ENCODE results near the gene CEACAM18.

- TF ChIP-seq CTCF (IDR thresholded peaks at IDR 0.05) (no peak), EZH2 (IDR thresholded peaks at IDR 0.05; ENCODE audit: borderline replicate concordance, insufficient read depth, low read depth, low read length, poor library complexity, severe bottlenecking) (no peak)
Measured at GRCh38 chr19:51513968-51514367, 35.6 kb downstream of the CEACAM18 start.

Measured in B cell (primary cell).